Mesenchymal stem cell (in vitro differentiated cells and primary cell): Measurements from ENCODE around the gene CDH4.

ENCODE experiments used
- DNase-seq: peaks from one replicate; pipeline ENCODE4 v3.0.0-alpha.2; 2013
- H2AFZ ChIP-seq: one replicate; pipeline ENCODE4 v1.6.1; 2013; ENCODE audit warnings: low read depth, mild to moderate bottlenecking, control low read depth, inconsistent platforms, low read length, moderate library complexity
- H2AK5ac ChIP-seq: 2 replicates; pipeline ENCODE4 v1.6.1; 2013; ENCODE audit warnings: low read length, moderate library complexity, mild to moderate bottlenecking, inconsistent platforms; ENCODE audit not compliant: severe bottlenecking
- H2BK120ac ChIP-seq: one replicate; pipeline ENCODE4 v1.6.1; 2013; ENCODE audit warnings: low read depth, mild to moderate bottlenecking, inconsistent platforms, low read length, moderate library complexity
- H2BK12ac ChIP-seq, 2 experiments: one replicate each; pipeline ENCODE4 v1.6.1; 2013; ENCODE audit warnings: inconsistent platforms in 2 of 2, low read length in 2 of 2, mild to moderate bottlenecking in 2 of 2, moderate library complexity in 2 of 2, control low read depth in 1 of 2
- H2BK15ac ChIP-seq: one replicate; pipeline ENCODE4 v1.6.1; 2013; ENCODE audit warnings: mild to moderate bottlenecking, low read depth, inconsistent platforms; ENCODE audit not compliant: poor library complexity, severe bottlenecking
- H2BK5ac ChIP-seq: 2 replicates; pipeline ENCODE4 v1.6.1; 2013; ENCODE audit warnings: low read depth, mild to moderate bottlenecking, low read length, control low read depth, inconsistent platforms; ENCODE audit not compliant: poor library complexity, severe bottlenecking
- H3K14ac ChIP-seq, 2 experiments: one replicate each; pipeline ENCODE4 v1.6.1; 2013; ENCODE audit warnings: inconsistent platforms in 2 of 2, low read length in 2 of 2, control low read depth in 1 of 2, mild to moderate bottlenecking in 1 of 2, moderate library complexity in 1 of 2
- H3K18ac ChIP-seq, 2 experiments: one replicate each; pipeline ENCODE4 v1.6.1; 2013; ENCODE audit warnings: inconsistent platforms in 2 of 2, low read length in 2 of 2, control low read depth in 1 of 2, low read depth in 1 of 2, mild to moderate bottlenecking in 1 of 2
- H3K23ac ChIP-seq, 2 experiments: one replicate each; pipeline ENCODE4 v1.6.1; 2013; ENCODE audit warnings: inconsistent platforms in 2 of 2, low read length in 2 of 2, mild to moderate bottlenecking in 2 of 2, moderate library complexity in 2 of 2, control low read depth in 1 of 2
- H3K27ac ChIP-seq: 2 replicates; pipeline ENCODE4 v1.5.1; 2013; ENCODE audit warnings: mild to moderate bottlenecking, moderate library complexity, low read length, control low read depth, inconsistent platforms; ENCODE audit not compliant: poor library complexity, severe bottlenecking
- H3K27me3 ChIP-seq, 2 experiments: 2 replicates each; pipeline versions ENCODE4 v1.6.1 to v1.7.0; 2013; ENCODE audit warnings: low read length in 2 of 2, mild to moderate bottlenecking in 2 of 2, moderate library complexity in 2 of 2, control low read depth in 1 of 2, inconsistent platforms in 1 of 2; ENCODE audit not compliant: control insufficient read depth in 1 of 2, insufficient read depth in 1 of 2
- H3K36me3 ChIP-seq, 2 experiments: 2 replicates each; pipeline versions ENCODE4 v1.6.1 to v1.7.0; 2013; ENCODE audit warnings: low read length in 2 of 2, control low read depth in 1 of 2, inconsistent platforms in 1 of 2, low read depth in 1 of 2, mild to moderate bottlenecking in 1 of 2; ENCODE audit not compliant: insufficient read depth in 2 of 2, control insufficient read depth in 1 of 2
- H3K4ac ChIP-seq, 2 experiments: one replicate each; pipeline ENCODE4 v1.6.1; 2013; ENCODE audit warnings: inconsistent platforms in 2 of 2, low read length in 2 of 2, mild to moderate bottlenecking in 2 of 2, moderate library complexity in 2 of 2, control low read depth in 1 of 2, low read depth in 1 of 2
- H3K4me1 ChIP-seq: 2 replicates; pipeline ENCODE4 v1.6.1; 2013; ENCODE audit warnings: low read depth, low read length, control low read depth; ENCODE audit not compliant: control insufficient read depth, insufficient read depth
- H3K4me2 ChIP-seq: 2 replicates; pipeline ENCODE4 v1.6.1; 2013; ENCODE audit warnings: low read length, mild to moderate bottlenecking, inconsistent platforms; ENCODE audit not compliant: poor library complexity, severe bottlenecking
- H3K4me3 ChIP-seq, 2 experiments: 2 replicates each; pipeline versions ENCODE4 v1.5.1 to v1.7.0; 2013; ENCODE audit warnings: low read length in 2 of 2, mild to moderate bottlenecking in 2 of 2, control low read depth in 1 of 2, low read depth in 1 of 2; ENCODE audit not compliant: insufficient read depth in 1 of 2
- H3K79me1 ChIP-seq: replicated peaks from 2 replicates; pipeline ENCODE4 v1.6.1; 2013; ENCODE audit warnings: mild to moderate bottlenecking, control low read depth, low read length, inconsistent platforms; ENCODE audit not compliant: poor library complexity, severe bottlenecking
- H3K9ac ChIP-seq: 2 replicates; pipeline ENCODE4 v1.7.0; 2013; ENCODE audit warnings: mild to moderate bottlenecking, low read length, moderate library complexity
- H3K9me3 ChIP-seq: 2 replicates; pipeline ENCODE4 v1.7.0; 2013; ENCODE audit warnings: mild to moderate bottlenecking, low read length; ENCODE audit not compliant: control insufficient read depth
- H4K8ac ChIP-seq: one replicate; pipeline ENCODE4 v1.6.1; 2013; ENCODE audit warnings: inconsistent platforms, mild to moderate bottlenecking, low read length, moderate library complexity
- H4K91ac ChIP-seq: one replicate; pipeline ENCODE4 v1.6.1; 2013; ENCODE audit warnings: mild to moderate bottlenecking, low read length, inconsistent platforms
- WGBS: methylation state at CpG from one replicate; pipeline ENCODE4 v1.1.7; 2013; ENCODE audit warnings: mixed read lengths; 5-methylcytosine and 5-hydroxymethylcytosine counted together

Gene CDH4

DNA sequence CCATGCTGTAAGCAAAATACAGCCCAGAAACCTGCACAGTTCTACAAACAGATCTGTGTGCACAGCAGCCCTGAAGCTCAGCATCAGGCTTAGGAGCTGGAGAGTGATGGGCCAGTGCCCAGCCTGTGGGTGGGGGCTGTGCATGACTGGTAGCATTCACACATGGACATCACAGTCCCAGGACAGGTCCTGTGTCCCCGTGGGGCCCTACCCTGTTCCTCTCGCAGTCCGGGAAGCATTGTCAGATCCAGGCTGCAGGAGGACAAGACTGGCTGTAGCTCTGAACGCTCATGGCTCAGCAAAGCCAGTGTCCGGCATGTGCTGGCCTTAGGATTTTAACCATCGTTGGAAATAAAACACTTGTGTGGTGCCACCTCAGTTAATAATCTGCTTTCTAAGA lies 234.1 kb downstream of the CDH4 start:
- Histone ChIP-seq H3K27me3 (no peaks in the 10 kb centered on the region), H2BK15ac (no peak overlapping the region), H3K27ac (no peak overlapping the region), H4K8ac (no peak overlapping the region), H3K4me2 (no peak overlapping the region), H3K18ac (no peak overlapping the region), H2BK12ac (no peak overlapping the region), H4K91ac (no peak overlapping the region), H3K14ac (no peak overlapping the region), H3K79me1 (peaks cover 2% of the 10 kb centered on the region), H3K36me3 (no peaks in the 10 kb centered on the region), H3K4me3 (no peak overlapping the region), H2BK5ac (no peak overlapping the region), H3K4ac (no peak overlapping the region), H2BK120ac (no peak overlapping the region), H3K9me3 (no peaks in the 10 kb centered on the region), H2AK5ac (no peak overlapping the region), H2AFZ (no peak overlapping the region), H3K23ac (no peak overlapping the region), H3K9ac (no peak overlapping the region), H3K4me1 (no peaks in the 10 kb centered on the region)
- DNase-seq = no peak
- 95% methylated on average over 6 of the region's 6 CpGs for WGBS

DNA sequence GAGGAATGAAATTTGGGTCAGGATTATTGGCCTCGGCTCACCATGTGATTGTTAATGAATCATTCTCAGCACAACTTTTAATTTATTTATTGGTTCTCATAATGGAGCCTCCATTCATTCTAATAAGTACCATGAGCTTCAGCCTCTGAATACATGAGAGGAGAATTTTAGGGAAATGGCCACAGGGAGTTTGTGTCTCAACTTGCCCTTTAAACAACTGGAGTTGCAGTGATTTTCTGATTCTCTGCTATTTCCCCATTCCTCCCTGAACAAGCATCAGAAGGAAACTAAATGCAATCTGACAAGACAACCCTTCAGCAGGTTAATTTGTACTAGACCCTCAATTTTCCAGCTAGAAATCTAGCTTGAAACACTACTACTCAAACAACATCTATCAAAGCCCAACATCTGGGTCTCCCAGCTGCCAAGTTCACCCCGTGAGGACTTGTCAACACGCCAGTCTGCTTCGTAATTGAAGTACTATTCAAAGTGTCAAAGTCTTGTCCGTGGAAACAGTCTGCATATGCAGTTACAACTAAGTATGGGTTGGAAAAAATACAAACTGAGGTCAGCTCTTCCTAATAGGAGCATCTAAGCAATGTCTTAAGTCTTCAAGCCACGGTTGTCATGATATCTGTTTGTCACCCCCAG lies 235.4 kb downstream of the CDH4 start:
- Histone ChIP-seq H3K4me1 (no peaks in the 10 kb centered on the region), H3K79me1 (peaks cover 2% of the 10 kb centered on the region), H4K91ac (no peak overlapping the region), H3K27ac (no peak overlapping the region), H3K9ac (no peak overlapping the region), H3K27me3 (no peaks in the 10 kb centered on the region), H3K4me2 (no peak overlapping the region), H3K4ac (no peak overlapping the region), H3K9me3 (no peaks in the 10 kb centered on the region), H2BK12ac (no peak overlapping the region), H2BK120ac (no peak overlapping the region), H3K36me3 (no peaks in the 10 kb centered on the region), H3K18ac (no peak overlapping the region), H2BK15ac (no peak overlapping the region), H3K23ac (no peak overlapping the region), H4K8ac (no peak overlapping the region), H2BK5ac (no peak overlapping the region), H3K14ac (no peak overlapping the region), H2AFZ (no peak overlapping the region), H2AK5ac (no peak overlapping the region), H3K4me3 (no peak overlapping the region)
- no peak for DNase-seq
- 90% methylated on average over 5 of the region's 6 CpGs for WGBS

DNA sequence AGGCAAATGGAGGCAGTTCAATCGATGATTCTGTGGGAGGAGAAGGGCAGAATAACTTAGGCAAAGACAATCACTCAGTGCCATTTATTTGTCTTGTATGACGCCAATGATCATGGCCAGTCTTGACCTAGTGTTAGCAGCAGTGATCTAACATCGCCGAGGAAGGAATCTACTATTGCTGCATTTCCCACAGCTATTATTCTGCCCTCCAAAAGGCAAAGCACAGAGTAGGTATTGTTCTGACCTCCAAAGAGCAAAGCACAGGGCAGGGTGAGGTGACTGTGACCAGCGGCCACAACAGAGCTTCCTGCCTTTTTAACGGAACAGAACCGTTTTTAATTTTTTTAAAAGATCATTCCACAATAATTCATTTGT lies 235.9 kb downstream of the CDH4 start:
- Histone ChIP-seq H2BK5ac (no peak overlapping the region), H3K23ac (no peak overlapping the region), H3K27ac (no peak overlapping the region), H3K14ac (no peak overlapping the region), H3K36me3 (no peaks in the 10 kb centered on the region), H3K4me2 (no peak overlapping the region), H3K79me1 (peaks cover 2% of the 10 kb centered on the region), H3K9me3 (no peaks in the 10 kb centered on the region), H2AK5ac (no peak overlapping the region), H2BK12ac (no peak overlapping the region), H3K4me3 (no peak overlapping the region), H2BK15ac (no peak overlapping the region), H3K9ac (no peak overlapping the region), H3K4ac (no peak overlapping the region), H3K4me1 (no peaks in the 10 kb centered on the region), H4K91ac (no peak overlapping the region), H3K27me3 (no peaks in the 10 kb centered on the region), H4K8ac (no peak overlapping the region), H2AFZ (no peak overlapping the region), H3K18ac (no peak overlapping the region), H2BK120ac (no peak overlapping the region)
- 84% methylated on average over 7 of the region's 7 CpGs for WGBS
- no peak for DNase-seq

DNA sequence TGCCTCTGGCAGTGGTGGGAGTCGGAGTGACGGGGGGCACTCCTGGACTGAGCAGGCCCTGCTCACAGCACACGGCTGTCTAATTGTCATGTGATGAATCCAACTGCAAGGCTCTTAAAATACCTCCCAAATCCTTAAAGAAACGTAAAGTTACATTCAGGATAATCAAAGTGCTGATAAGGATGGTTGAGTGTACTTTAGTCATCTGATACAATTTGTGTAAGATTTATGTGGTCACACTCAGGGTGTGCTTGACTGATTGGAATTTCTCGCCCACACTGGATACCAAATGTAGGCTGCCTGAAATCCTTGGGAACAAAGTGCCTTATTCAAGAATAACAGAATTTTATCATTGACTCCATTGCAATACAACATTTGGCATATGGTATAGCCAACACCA lies 238.7 kb downstream of the CDH4 start:
- 90% methylated on average over 4 of the region's 5 CpGs for WGBS
- no peak overlapping the region for H3K27ac ChIP-seq

More for the DNA sequence above, 238.7 kb downstream of the CDH4 start:
- H3K36me3 ChIP-seq = no peaks in the 10 kb centered on the region
- no peak overlapping the region for H3K18ac ChIP-seq
- H3K9me3 ChIP-seq = no peaks in the 10 kb centered on the region
- H4K8ac ChIP-seq = no peak overlapping the region
- H2AFZ ChIP-seq = no peak overlapping the region
- H3K9ac ChIP-seq = no peak overlapping the region
- no peaks in the 10 kb centered on the region for H3K4me1 ChIP-seq
- H3K27me3 ChIP-seq = no peaks in the 10 kb centered on the region
- H3K4me2 ChIP-seq = no peak overlapping the region
- no peak overlapping the region for H2AK5ac ChIP-seq
- peaks cover 6% of the 10 kb centered on the region for H3K79me1 ChIP-seq
- no peak overlapping the region for H4K91ac ChIP-seq
- H2BK15ac ChIP-seq = no peak overlapping the region
- no peak overlapping the region for H3K14ac ChIP-seq
- no peak overlapping the region for H2BK12ac ChIP-seq
- no peak overlapping the region for H2BK120ac ChIP-seq
- DNase-seq = no peak
- no peak overlapping the region for H3K4me3 ChIP-seq
- no peak overlapping the region for H3K23ac ChIP-seq
- no peak overlapping the region for H3K4ac ChIP-seq
- H2BK5ac ChIP-seq = no peak overlapping the region
